Testis (tissue), 3 donors: ENCODE results near the gene GPR62. TPM values are rescaled to one million over a fixed set of nuclear protein-coding genes. Genes with fewer than 3 reads are reported as not detected.

Experiments
- DNase-seq: peaks from one replicate; pipeline ENCODE4 v3.0.0-alpha.2; 2019
- H3K27ac ChIP-seq, 2 donors: fragments of 200-600 bp; sonication (generic); one replicate each; pipeline ENCODE4 v1.5.1; 2019
- H3K27me3 ChIP-seq: fragments of 200-600 bp; sonication (generic); one replicate; pipeline ENCODE4 v1.5.1; 2019
- H3K36me3 ChIP-seq: fragments of 200-600 bp; sonication (generic); one replicate; pipeline ENCODE4 v1.5.1; 2017; ENCODE audit warnings: low read depth; ENCODE audit errors: missing control alignments
- H3K4me1 ChIP-seq: fragments of 200-600 bp; sonication (generic); one replicate; pipeline ENCODE4 v1.5.1; 2019
- H3K4me3 ChIP-seq, 2 donors: fragments of 200-600 bp; sonication (generic); one replicate each; pipeline ENCODE4 v1.5.1; 2017 to 2019
- H3K9me3 ChIP-seq: fragments of 200-600 bp; sonication (generic); one replicate; pipeline ENCODE4 v1.5.1; 2017
- POLR2A ChIP-seq: fragments of 450-650 bp; IDR thresholded peaks from one replicate; pipeline ENCODE4 v1.6.1; 2017; ENCODE audit warnings: antibody characterized with exemption, mild to moderate bottlenecking, moderate library complexity
- WGBS, 2 donors: methylation state at CpG; one replicate each; pipeline ENCODE4 v1.1.5; 2018; 5-methylcytosine and 5-hydroxymethylcytosine counted together
- intact Hi-C: fragments of 100-400 bp; cut with DNase I; formaldehyde crosslinking; loops from one replicate; pipeline ENCODE4 v1.15.1; 2023; ENCODE audit warnings: low total_unique reads
- polyA plus RNA-seq: library from polyadenylated mRNA; stranded (reverse); fragments of 350-450 nt; fragmentation: Illumina TruSeq; extraction: RNeasy Lipid Tissue Mini Kit (QIAGEN cat#74804); gene quantifications from one replicate; pipeline ENCODE4 v1.2.3, GENCODE V29; 2014; ENCODE audit warnings: low read depth, low replicate concordance; ENCODE audit not compliant: insufficient read depth
- total RNA-seq, 2 donors: library from RNA; depleted of rRNA; stranded (reverse); fragments of >200 nt; gene quantifications; one replicate each; pipeline ENCODE4 v1.2.3, GENCODE V29; 2016
- TF ChIP-seq, protein P1 (sequence below), 3 experiments: fragments of 450-650 bp in 2 of 3; fragments of 200-600 bp in 1 of 3; sonication (generic) in 1 of 3; IDR thresholded peaks; one replicate each; pipeline ENCODE4 v1.5.1; 2016 to 2019; ENCODE audit warnings: antibody characterized with exemption in 3 of 3, mild to moderate bottlenecking in 2 of 3, moderate library complexity in 1 of 3

The GPR62 gene
- total and polyA plus RNA-seq, 3 donors from 2014 or later = 0.18 to 0.50 (median 0.39) TPM

DNA sequence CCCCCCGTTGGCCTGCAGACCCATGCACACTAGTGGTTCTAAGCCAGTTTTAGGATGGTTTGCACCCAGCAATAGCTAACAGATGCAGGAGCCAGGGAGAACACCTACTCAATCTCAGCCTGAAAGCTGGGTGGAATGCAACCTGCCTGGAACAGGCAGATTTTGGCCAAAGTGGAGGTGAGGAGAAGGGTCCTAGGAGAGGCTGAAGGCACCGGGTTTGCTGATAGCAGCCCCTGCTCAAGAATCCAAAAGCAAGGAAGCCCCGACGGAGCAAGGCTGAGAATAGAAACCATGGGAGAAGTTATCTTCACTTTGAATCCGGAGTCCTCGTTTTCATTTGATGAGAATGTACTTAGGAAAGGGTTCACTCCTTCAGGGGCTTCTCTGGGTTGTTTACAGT is 23.4 kb upstream of the GPR62 start:
- H3K9me3 ChIP-seq = no peaks in the 10 kb centered on the region
- H3K27ac ChIP-seq = no peak overlapping the region
- intact Hi-C loops = no loop called here
- TF ChIP-seq, protein P1, sequence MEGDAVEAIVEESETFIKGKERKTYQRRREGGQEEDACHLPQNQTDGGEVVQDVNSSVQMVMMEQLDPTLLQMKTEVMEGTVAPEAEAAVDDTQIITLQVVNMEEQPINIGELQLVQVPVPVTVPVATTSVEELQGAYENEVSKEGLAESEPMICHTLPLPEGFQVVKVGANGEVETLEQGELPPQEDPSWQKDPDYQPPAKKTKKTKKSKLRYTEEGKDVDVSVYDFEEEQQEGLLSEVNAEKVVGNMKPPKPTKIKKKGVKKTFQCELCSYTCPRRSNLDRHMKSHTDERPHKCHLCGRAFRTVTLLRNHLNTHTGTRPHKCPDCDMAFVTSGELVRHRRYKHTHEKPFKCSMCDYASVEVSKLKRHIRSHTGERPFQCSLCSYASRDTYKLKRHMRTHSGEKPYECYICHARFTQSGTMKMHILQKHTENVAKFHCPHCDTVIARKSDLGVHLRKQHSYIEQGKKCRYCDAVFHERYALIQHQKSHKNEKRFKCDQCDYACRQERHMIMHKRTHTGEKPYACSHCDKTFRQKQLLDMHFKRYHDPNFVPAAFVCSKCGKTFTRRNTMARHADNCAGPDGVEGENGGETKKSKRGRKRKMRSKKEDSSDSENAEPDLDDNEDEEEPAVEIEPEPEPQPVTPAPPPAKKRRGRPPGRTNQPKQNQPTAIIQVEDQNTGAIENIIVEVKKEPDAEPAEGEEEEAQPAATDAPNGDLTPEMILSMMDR (IDR thresholded peaks at IDR 0.05) = no peak
- TF ChIP-seq POLR2A = no peak
- H3K4me3 ChIP-seq = no peak overlapping the region
- no peaks in the 10 kb centered on the region for H3K4me1 ChIP-seq
- DNase-seq = no peak
- no peaks in the 10 kb centered on the region for H3K27me3 ChIP-seq
- WGBS, 2 donors = 86 to 94% methylated on average over 6 of the region's 6 CpGs
- no peaks in the 10 kb centered on the region for H3K36me3 ChIP-seq

DNA sequence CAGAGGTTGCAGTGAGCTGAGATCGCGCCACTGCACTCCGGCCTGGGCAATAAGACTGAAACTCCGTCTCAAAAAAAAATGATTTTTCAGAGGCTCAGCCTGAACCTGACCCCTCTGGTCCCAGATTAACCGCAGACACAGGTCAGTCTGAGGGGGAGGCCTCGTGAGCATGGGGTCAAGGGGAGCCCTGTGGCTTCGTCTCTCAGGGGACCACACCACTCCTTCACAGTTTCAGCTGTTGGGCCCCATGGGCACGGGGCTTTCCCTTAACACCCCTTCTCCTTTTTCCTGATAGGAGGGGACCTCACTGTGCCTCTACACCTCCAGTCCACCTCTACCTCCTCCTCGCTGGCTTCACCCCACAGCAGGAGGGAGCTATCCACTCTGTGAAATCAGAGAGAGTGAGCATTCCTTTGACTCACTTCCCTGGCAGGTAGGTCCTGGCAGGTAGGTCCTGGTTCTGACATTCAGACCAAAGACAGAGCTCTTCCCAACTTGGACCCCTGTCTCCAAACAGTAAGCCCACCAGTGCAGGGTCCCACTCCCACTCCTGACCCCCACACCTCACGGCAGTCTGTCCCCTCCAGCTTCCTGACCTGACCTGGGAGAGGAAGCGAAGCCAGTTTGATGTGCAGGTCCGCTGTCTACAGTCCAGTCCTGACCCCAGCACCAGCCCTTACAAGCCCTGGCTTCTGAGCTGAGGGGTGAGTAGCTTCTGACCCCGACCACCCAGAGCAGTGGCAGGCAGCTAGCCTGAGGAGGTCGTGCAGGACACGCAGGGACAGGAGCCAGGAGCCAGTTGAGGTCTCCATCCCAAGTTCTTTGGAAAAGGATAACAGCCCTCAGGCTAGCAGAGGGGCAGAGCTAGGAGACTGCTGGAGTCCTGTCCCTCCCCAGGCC is 22.5 kb upstream of the GPR62 start:
- WGBS, 2 donors = 90 to 93% methylated on average over 13 to 15 of the region's 15 CpGs

DNA sequence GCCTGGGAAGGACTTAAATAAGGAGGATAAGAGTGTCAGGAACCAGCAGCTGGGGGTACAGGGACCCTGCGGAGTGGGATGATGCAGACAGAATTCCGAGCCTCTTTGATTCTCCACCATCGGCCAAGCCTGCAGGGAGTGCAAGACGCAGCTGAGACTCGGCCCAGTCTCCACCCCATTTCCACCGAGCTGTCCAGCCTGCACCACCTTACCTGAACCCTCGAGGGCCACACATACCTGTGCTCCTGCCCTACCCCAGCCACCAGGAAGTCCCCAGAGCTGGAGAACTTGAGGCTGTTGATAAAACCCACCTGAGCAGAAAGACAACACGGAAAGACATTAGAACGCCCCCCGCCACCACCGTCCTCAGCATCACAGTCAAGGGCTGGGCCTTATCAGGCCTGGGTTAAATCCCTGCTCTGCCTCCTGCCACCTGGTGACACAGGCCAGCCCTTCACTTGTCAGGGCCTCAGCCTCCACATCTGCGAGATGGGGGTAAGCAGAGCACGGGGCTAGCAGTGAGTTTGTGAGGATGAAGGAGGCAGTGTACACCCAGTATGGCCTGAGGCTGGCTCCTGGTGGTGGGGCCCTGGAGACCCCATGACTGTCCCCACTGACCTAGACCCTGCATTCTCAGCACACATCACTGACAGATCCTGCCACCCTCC is 21.6 kb upstream of the GPR62 start:
- DNase-seq = peak; percentile 11
- no peak overlapping the region for H3K27ac ChIP-seq
- WGBS, 2 donors = 95% methylated on average over 12 to 13 of the region's 13 CpGs

More for the DNA sequence above, 22.5 kb upstream of the GPR62 start:
- no peak for TF ChIP-seq POLR2A
- TF ChIP-seq, protein P1 (IDR thresholded peaks at IDR 0.05) = no peak
- H3K4me1 ChIP-seq = no peaks in the 10 kb centered on the region
- H3K27me3 ChIP-seq = no peaks in the 10 kb centered on the region
- H3K36me3 ChIP-seq = no peaks in the 10 kb centered on the region
- DNase-seq = peak; percentile 9
- intact Hi-C loops = no loop called here
- H3K4me3 ChIP-seq = no peak overlapping the region
- H3K27ac ChIP-seq = no peak overlapping the region
- no peaks in the 10 kb centered on the region for H3K9me3 ChIP-seq

DNA sequence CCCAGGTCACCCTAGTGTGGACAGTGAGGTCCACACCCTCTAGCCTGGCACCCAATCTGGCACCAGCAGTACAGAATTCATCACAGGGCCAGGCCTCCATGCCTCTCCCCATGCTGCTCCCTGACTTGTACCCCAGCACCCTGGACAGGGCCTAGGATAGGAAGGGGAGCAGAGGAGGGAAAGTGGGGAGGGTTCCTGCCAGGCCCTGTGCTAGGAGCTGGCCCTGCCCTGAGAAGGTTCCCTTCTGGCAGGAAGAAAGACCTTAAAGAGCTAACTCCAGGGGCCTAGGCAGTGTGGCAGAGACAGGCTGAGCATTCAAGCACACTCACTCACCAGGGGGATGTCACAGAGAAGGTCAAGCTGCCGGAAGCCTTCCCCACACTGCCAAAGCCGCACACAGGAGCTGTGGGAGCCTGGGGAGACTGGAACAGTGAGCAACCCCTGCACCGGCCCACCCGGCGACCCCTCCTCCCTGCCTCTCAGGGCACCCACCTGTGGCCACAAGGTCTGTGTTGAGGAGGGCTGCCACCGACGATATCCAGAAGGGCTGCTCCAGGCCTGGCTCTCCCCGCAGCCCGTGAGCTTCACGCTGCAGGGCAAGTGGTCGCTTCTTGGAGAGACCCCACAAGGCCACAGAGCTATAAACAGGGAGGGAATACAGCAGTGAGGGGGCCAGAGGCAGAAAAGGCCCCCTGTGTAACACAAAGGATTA is 20.9 kb upstream of the GPR62 start:
- intact Hi-C loops = no loop called here
- 95 to 100% methylated on average over 4 to 11 of the region's 11 CpGs for WGBS, 2 donors
- Histone ChIP-seq H3K27ac (no peak overlapping the region), H3K36me3 (no peaks in the 10 kb centered on the region), H3K4me3 (no peak overlapping the region), H3K9me3 (no peaks in the 10 kb centered on the region), H3K4me1 (no peaks in the 10 kb centered on the region), H3K27me3 (no peaks in the 10 kb centered on the region)
- TF ChIP-seq POLR2A = no peak
- TF ChIP-seq, protein P1 (IDR thresholded peaks at IDR 0.05) = no peak
- peak; percentile 5 for DNase-seq

More for the DNA sequence above, 21.6 kb upstream of the GPR62 start:
- Histone ChIP-seq H3K4me1 (no peaks in the 10 kb centered on the region), H3K36me3 (no peaks in the 10 kb centered on the region), H3K27me3 (no peaks in the 10 kb centered on the region), H3K9me3 (no peaks in the 10 kb centered on the region), H3K4me3 (no peak overlapping the region)
- TF ChIP-seq, protein P1 (IDR thresholded peaks at IDR 0.05) = no peak
- TF ChIP-seq POLR2A = no peak
- intact Hi-C loops = no loop called here
